ENCODE results near the gene VASH2.

Gene VASH2

GRCh38 chr1:212930986-212931678, 19.2 kb upstream of the VASH2 start:
- no peak for DNase-seq (ENCODE audit: low read depth in 2 of 2)

DNA sequence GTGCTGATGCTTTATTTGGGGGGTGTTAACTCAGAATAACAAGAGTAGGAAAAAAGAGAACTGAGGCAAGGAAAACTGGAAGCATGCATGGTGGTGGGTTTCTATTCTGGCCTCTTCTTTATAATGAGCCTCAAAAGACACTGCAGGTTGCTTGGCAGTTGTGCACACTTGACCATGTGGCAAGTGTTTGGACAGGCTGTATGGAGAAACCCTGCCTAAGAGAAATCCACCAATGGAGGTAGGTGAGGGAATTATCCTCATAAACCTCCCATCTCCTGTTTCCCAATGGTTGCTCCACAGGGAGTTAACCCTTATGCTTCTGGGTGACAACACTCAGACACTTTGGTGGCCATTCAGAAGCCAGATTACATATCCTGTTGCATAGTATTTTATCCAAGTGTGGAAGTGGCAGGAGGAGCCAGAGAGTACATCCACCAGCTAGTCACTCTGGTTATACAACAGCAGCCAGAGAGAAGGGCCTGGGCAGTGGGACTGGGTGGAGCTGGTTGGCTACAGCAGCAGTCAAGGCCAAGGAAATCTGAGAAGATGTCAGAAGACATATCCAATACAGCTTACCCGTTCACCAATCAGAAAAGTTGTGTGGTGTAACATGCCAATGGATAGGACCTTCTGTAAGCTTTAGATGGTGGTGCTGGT, 16.4 kb upstream of the VASH2 start:
- DNase-seq (ENCODE audit: low read depth in 2 of 2), result no peak

DNA sequence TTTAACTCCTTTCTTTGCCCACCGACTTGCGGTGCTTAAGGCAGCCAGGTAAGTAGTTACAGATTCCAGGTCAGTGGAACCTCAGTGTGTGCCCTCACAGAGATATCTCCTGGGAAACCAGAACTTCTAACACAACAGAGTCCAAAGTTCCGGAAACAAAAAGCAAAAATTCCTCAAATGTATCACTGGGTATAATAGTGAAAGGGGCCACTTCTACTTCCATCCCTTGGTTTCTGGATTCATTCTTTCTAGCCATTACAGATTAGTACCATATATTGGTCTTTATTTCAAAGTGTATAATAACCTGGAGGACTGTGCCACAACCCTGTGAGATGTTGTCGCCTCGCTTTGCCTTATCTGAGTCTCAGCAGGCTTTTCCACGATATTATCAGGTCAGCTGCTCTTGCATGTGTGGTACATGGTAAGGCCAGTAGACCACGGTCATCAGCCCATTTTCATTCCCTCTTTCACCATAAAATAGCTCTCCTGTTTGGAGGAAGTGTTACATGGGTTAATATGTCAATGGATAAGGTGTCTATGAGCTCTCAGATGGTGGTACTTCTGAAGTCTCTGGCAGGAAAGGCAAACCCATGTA, 14.9 kb upstream of the VASH2 start:
- no peak for DNase-seq (ENCODE audit: low read depth in 2 of 2)

DNA sequence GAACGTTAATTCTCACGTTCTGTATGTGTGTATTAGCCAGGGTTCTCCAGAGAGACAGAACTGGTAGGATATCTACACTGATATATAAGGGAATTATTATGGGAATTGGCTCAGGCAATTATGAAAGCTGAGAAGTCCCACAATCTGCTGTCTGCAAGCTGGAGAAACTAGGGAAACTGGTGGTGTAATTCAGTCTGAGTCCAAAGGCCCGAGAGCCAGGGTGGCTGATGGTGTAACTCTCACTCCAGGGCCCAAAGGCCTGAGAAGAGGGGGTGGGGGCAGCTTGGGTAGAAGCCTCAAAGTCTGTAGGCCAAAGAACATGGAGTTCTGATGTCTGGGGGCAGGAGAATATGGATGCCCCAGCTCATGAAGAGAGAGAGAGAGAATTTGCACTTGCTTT, 13.3 kb upstream of the VASH2 start:
- no peak for DNase-seq (ENCODE audit: low read depth in 2 of 2)

- no peak for DNase-seq (ENCODE audit: low read depth in 2 of 2)
Observed at GRCh38 chr1:212938846-212939245, 11.5 kb upstream of the VASH2 start.

DNA sequence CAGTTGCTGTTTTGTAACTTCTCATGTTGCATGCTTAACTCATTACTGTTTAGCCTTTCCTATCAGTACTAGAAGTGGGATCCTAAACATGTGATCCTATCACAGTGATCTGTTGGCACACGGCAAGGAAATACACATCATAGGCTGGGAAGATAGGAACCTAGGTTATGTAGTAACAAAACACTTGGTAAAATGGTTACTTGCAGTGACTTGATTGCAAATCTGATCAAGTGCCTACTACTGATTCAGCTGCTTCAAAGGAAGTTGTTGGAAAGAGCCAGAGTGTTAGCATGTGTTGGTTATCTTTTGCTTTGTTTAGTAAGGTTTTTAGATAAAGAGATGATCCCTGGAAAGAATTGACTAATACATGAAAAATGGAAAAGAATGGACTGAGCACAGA, 8.9 kb upstream of the VASH2 start:
- no peak for DNase-seq (ENCODE audit: low read depth in 2 of 2)

DNA sequence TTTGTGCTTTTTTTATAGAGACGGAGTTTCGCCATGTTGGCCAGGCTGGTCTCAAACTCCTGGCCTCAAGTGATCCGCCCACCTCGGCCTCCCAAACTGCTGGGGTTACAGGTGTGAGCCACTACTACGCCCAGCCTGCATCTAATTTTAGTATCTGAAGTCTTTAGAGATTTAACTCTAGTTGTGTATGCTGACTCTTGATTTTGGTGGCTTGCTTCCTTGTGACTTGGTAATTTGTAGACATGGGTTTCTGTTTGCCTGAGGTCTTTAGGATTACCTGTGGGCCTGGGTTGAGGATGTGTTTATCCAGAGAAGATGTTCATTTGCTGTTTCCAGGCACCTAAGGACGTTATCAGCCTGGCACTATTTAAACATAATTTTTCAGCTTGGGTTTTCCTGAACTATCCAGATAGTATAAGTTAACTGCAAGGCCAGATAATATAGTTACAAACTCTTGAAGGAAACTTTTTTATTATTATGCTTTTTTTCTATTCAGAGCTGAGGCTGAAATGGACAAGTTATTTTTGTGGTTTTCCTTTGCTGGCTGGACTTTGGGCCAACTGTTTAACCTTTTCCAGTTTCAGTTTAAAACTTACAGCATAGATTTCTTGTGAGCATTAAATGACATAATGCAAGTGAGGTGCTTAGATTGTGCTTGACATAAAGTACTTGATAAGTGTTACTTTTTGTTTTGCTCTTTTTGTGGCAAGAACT, 7.5 kb upstream of the VASH2 start:
- no peak for DNase-seq (ENCODE audit: low read depth in 2 of 2)

GRCh38 chr1:212943393-212943710, 7.0 kb upstream of the VASH2 start:
- no peak for DNase-seq (ENCODE audit: low read depth in 2 of 2)

DNA sequence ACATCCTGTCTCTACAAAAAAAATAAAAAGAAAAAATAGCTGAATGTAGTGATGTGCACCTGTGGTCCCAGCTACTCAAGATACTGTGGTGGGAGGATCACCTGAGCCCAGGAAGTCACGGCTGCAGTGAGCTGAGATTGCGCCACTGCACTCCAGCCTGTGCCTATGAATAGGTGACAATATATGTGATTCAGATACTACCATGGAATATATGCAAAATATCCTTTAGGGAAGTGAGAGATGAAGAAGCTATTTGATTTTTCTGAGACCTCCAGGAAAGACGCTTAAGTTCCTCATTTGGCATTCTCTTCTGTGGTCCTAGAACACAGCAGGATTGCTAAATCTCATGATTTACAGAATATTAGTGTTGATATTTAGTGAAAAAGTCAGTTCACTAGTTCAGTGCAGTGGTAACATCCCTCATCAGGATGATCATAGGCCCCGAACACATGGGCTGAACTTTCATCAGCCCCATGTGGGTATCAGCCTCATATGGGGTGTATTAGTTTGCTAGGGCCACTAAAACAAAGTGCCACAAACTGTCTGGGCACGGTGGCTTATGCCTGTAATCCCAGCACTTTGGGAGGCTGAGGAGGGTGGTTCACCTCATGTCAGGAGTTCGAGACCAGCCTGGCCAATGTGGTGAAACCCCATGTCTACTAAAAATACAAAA, 6.0 kb upstream of the VASH2 start:
- DNase-seq (ENCODE audit: low read depth in 2 of 2), result no peak

DNA sequence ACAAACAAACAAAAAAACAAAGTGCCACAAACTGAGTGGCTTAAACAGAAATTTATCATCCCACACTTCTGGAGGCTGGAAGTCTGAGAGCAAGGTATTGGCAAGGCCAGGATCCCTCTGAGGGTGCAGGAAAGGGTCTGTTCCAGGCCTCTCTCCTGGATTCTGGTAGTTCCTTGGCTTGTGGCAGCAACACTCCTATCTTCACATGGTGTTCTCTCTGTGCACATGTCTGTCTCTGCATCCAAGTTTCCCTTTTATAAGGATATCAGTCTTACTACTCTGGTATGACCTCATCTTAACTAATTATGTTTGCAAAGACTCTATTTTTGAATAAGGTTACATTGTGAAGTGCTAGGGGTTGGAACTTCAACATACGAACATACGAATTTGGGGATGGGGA, 5.3 kb upstream of the VASH2 start:
- DNase-seq (ENCODE audit: low read depth in 2 of 2), result no peak

GRCh38 chr1:212945463-212946160, 4.7 kb upstream of the VASH2 start:
- DNase-seq (ENCODE audit: low read depth in 2 of 2), result no peak

DNA sequence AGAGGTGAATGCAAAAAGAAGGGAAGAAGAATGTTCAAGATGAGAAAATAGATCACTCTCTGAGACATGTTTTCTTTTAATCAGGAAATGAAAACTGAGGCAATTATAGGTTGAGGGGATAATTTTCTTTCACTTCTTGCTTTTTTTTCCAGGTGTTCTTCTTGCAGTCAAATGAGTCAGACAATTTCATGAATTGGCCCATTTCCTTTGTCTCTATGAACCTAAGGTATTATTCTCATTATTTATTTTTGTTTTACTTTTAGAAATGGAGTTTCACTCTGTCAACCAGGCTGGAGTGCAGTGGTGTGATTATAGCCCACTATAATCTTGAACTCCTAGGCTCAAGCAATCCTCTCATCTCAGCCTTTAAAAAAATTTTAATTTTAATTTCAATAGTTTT, 3.5 kb upstream of the VASH2 start:
- DNase-seq (ENCODE audit: low read depth in 2 of 2), result no peak

DNA sequence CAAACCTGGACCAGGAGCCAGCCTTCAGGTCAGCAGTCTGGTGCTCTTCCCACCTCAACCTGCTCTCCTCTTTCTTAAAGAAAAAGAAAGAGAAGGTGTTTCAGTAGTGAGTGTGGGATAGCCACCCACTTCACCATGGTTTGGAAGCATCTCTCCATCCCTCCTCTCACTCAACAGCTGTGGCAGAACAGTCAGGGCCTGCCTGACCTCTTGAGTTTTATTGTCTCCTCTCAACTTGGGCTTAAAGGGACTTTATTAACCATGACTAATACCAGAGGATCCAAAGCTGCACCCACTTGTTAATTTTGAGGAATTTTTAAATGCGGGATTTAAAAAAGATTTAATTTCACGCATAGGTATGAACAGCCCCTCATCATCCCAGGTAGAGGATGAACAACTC, 570 bp upstream of the VASH2 start:
- DNase-seq (ENCODE audit: low read depth in 2 of 2), result no peak

- no peak for DNase-seq (ENCODE audit: low read depth in 2 of 2)
Observed at GRCh38 chr1:212951126-212951946, 995 bp downstream of the VASH2 start.

DNA sequence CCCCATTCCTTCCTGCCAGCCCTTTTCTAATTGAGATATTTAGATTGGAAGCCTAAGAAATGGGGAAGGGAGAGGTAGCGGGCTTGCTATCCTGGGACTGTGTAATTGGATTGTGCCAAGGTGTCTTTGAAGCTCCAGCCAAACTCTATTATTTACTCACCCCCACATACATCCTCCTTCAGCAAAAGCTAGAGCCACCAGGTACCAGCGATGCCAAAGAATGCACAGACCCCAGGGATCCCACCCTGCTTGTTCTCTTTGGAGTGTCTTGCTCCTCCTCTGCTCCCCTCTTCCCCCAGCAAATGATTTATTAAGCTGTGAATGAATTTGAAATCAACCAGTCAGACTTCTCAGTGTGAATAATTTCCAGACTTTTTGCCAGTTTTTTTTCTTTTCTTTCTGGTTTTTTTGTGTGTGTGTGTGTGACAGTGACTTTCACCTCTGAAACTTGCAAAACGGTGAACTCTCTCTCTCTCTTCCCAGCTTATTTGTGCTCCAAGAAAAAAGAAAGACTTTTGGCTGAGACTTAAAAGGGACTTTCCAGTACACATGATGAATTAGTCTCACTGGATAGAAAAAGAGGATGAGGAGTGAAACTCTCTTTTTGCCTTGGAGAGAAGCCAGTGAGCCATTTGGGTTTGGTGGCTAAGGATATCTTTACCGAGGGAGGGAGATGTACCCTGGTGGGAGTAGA, 1.8 kb downstream of the VASH2 start:
- no peak for DNase-seq (ENCODE audit: low read depth in 2 of 2)

GRCh38 chr1:212952641-212952976, 2.3 kb downstream of the VASH2 start:
- no peak for DNase-seq (ENCODE audit: low read depth in 2 of 2)

DNA sequence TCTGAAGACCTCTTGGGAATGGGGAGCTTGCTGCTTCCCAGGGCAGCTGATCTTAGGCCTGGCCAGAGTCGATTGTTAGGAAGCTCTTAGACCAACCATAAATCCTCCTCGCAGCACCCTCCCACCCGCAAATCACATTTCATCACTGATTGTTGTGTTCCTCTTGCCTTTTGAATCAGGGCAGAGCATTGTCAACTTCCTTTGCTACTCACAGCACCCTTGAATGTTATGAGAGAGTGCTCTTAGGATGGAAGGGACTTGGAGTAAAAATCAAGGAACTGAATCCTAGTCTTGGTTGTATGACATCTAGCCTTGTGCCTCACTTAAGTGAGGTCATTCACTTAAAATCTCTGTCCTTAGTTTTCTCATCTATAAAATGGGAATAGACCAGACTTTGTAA, 3.0 kb downstream of the VASH2 start:
- no peak for DNase-seq (ENCODE audit: low read depth in 2 of 2)

GRCh38 chr1:212954514-212954913, 4.2 kb downstream of the VASH2 start:
- DNase-seq (ENCODE audit: low read depth in 2 of 2), result no peak

DNA sequence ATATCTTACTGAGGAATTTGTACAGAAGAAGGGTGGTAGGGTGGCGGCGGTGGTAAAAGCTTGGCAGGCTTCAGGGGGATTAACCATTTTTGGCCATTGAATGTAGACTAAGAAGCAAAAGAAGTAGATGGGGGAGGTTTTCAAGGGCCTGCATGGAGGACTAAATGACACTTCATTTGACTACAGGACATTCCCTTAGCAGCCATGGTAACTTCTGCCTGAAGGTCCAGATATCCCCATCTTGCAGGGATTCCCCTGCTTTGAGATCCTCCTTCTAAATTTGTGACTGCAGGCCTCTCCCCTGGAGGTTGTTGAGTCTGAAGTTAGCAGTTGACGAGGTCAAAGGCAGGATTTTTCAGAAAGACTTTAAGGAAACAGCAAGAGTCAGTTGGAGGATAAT, 4.8 kb downstream of the VASH2 start:
- no peak for DNase-seq (ENCODE audit: low read depth in 2 of 2)

- no peak for DNase-seq (ENCODE audit: low read depth in 2 of 2)
Observed at GRCh38 chr1:212955961-212956620, 5.8 kb downstream of the VASH2 start.
